CD8-positive, alpha-beta memory T cell (primary cell): ENCODE results near the gene XPR1. TPM values are rescaled to one million over a fixed set of nuclear protein-coding genes. Genes with fewer than 3 reads are reported as not detected.

Experiments used
- CTCF ChIA-PET: fragments of 350-600 bp; sonication (Branson Sonifier 250); formaldehyde crosslinking; loops from one replicate; lab custom pipeline; 2021; ENCODE audit warnings: antibody characterized with exemption; lab: Charles Lee
- POLR2A ChIA-PET: fragments of 350-600 bp; sonication (Branson Sonifier 250); formaldehyde crosslinking; loops from one replicate; lab custom pipeline; 2021; ENCODE audit warnings: antibody characterized with exemption; lab: Charles Lee
- DNase-seq, 5 donors: peaks; one replicate each; pipeline versions ENCODE4 v3.0.0 to v3.0.0-alpha.2; 2020 to 2022; ENCODE audit warnings: mixed read lengths in 1 of 5
- H3K27ac ChIP-seq: one replicate; pipeline ENCODE4 v1.7.0; 2013; ENCODE audit warnings: low read depth, mild to moderate bottlenecking, low read length, moderate library complexity
- H3K27me3 ChIP-seq: 2 replicates; pipeline ENCODE4 v1.7.0; 2013; ENCODE audit warnings: low read length, mild to moderate bottlenecking; ENCODE audit not compliant: insufficient read depth, poor library complexity, severe bottlenecking
- H3K36me3 ChIP-seq: 2 replicates; pipeline ENCODE4 v1.7.0; 2013; ENCODE audit warnings: mild to moderate bottlenecking, low read length, moderate library complexity; ENCODE audit not compliant: insufficient read depth
- H3K4me1 ChIP-seq: 2 replicates; pipeline ENCODE4 v1.7.0; 2013; ENCODE audit warnings: mild to moderate bottlenecking, low read length, moderate library complexity; ENCODE audit not compliant: insufficient read depth
- H3K4me3 ChIP-seq: 2 replicates; pipeline ENCODE4 v1.7.0; 2013; ENCODE audit warnings: mild to moderate bottlenecking, low read length
- H3K9me3 ChIP-seq: 2 replicates; pipeline ENCODE4 v1.7.0; 2013; ENCODE audit warnings: mild to moderate bottlenecking, low read length
- H3K27ac Mint-ChIP-seq, 8 donors: one replicate each; pipeline ENCODE4 v1.8.0; 2020 to 2021; ENCODE audit warnings: mixed read lengths in 8 of 8, mild to moderate bottlenecking in 6 of 8, inconsistent platforms in 3 of 8, moderate library complexity in 3 of 8
- H3K27me3 Mint-ChIP-seq, 2 donors: one replicate each; pipeline ENCODE4 v1.8.0; 2020 to 2021; ENCODE audit warnings: mixed read lengths in 2 of 2, mild to moderate bottlenecking in 1 of 2, moderate library complexity in 1 of 2
- H3K36me3 Mint-ChIP-seq, 3 donors: one replicate each; pipeline ENCODE4 v1.8.0; 2020 to 2021; ENCODE audit warnings: mixed read lengths in 3 of 3, inconsistent platforms in 1 of 3, mild to moderate bottlenecking in 1 of 3
- H3K4me1 Mint-ChIP-seq, 3 donors: one replicate each; pipeline ENCODE4 v1.8.0; 2020 to 2021; ENCODE audit warnings: mixed read lengths in 3 of 3, inconsistent platforms in 1 of 3, mild to moderate bottlenecking in 1 of 3
- H3K4me3 Mint-ChIP-seq, 7 donors: one replicate each; pipeline ENCODE4 v1.8.0; 2020 to 2021; ENCODE audit warnings: mixed read lengths in 7 of 7, mild to moderate bottlenecking in 6 of 7, moderate library complexity in 4 of 7, inconsistent platforms in 2 of 7
- H3K9me3 Mint-ChIP-seq, 5 donors: one replicate each; pipeline ENCODE4 v1.8.0; 2020 to 2022; ENCODE audit warnings: mixed read lengths in 5 of 5, mild to moderate bottlenecking in 3 of 5, moderate library complexity in 2 of 5, inconsistent platforms in 1 of 5
- polyA plus RNA-seq: library from polyadenylated mRNA; unstranded; fragments of 300-500 nt; fragmentation: Illumina TruSeq; gene quantifications from one replicate; pipeline ENCODE4 v1.2.3, GENCODE V29; 2021
- total RNA-seq, 2 experiments: library from RNA; stranded (reverse); gene quantifications; one replicate each; pipeline ENCODE4 v1.2.3, GENCODE V29; 2021

The XPR1 gene
- total and polyA plus RNA-seq, 3 experiments from 2014 or later: 7.6 to 23.2 (median 20.8) TPM

DNA sequence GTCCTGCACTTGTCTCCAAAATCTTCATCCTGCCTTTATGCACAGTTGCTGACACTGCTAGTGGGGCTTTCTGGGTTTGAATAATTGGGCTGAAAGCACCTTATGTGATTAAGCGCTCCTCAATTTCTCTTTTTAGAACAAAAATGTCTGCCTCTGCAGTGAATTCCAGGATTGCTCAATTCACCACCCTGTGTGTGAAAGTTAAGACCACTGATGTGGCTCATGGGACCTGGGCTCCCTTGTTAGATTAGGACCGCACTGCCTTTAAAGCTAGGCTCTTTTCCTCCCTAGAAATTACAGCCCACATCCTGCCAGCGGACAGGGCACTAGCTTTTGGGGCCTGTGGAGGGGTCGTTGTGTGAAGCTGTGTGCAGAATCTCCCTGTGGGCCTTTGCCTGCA, 299.7 kb downstream of the XPR1 start:
- H3K9me3 ChIP-seq: no peaks in the 10 kb centered on the region
- H3K27ac ChIP-seq: no peak overlapping the region
- H3K4me3 Mint-ChIP-seq: no peak overlapping the region
- CTCF ChIA-PET: no interaction called here
- H3K4me1 Mint-ChIP-seq: peaks cover 2 to 4% (median 4%) of the 10 kb centered on the region in 3 donors
- no peaks in the 10 kb centered on the region for H3K27me3 ChIP-seq
- peaks cover 3 to 7% of the 10 kb centered on the region in 2 donors for H3K27me3 Mint-ChIP-seq
- DNase-seq: no peak
- no peaks in the 10 kb centered on the region for H3K4me1 ChIP-seq
- H3K36me3 ChIP-seq: no peaks in the 10 kb centered on the region
- no peak overlapping the region for H3K4me3 ChIP-seq
- POLR2A ChIA-PET: no interaction called here
- H3K9me3 Mint-ChIP-seq: no peaks in the 10 kb centered on the region
- no peak overlapping the region for H3K27ac Mint-ChIP-seq
- H3K36me3 Mint-ChIP-seq: peaks cover 0 to 3% (median 0%) of the 10 kb centered on the region in 3 donors

DNA sequence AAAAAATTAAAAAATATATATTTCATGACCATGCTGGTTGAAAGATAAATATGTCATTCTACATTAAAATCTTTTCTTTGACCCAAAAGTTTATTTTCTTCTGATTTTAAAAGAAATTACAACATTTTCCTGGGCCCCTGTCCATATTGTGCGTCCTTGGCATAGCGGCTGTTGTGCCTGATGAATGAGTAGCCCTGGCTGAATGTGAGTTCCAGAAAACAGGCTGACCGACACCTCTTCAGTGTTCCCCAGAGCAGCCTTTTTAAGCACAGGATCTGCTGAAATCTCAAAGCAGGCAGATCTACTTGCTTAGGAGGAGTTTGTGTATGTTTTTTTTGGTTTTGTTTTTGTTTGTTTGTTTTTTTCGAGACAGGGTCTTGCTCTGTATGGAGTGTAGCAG, 300.6 kb downstream of the XPR1 start:
- no peak overlapping the region for H3K4me3 Mint-ChIP-seq
- CTCF ChIA-PET: interaction anchor here (0.7 kb wide), 1 partner anchor 40 kb away, joined by 3 read pairs; no protein-coding TSS in a partner anchor
- H3K36me3 Mint-ChIP-seq: peaks cover 0 to 3% (median 0%) of the 10 kb centered on the region in 3 donors
- H3K4me1 Mint-ChIP-seq: peaks cover 0 to 4% (median 4%) of the 10 kb centered on the region in 3 donors
- Histone ChIP-seq H3K4me1 (no peaks in the 10 kb centered on the region), H3K9me3 (no peaks in the 10 kb centered on the region), H3K36me3 (no peaks in the 10 kb centered on the region), H3K27me3 (no peaks in the 10 kb centered on the region), H3K27ac (no peak overlapping the region), H3K4me3 (no peak overlapping the region)
- H3K27me3 Mint-ChIP-seq: peaks cover 3 to 5% of the 10 kb centered on the region in 2 donors
- POLR2A ChIA-PET: no interaction called here
- no peak overlapping the region for H3K27ac Mint-ChIP-seq
- no peaks in the 10 kb centered on the region for H3K9me3 Mint-ChIP-seq
- DNase-seq: no peak

- Histone ChIP-seq H3K36me3 (no peaks in the 10 kb centered on the region), H3K27me3 (no peaks in the 10 kb centered on the region), H3K9me3 (no peaks in the 10 kb centered on the region), H3K4me3 (no peak overlapping the region), H3K4me1 (no peaks in the 10 kb centered on the region), H3K27ac (no peak overlapping the region)
- peaks cover 0 to 3% (median 0%) of the 10 kb centered on the region in 3 donors for H3K36me3 Mint-ChIP-seq
- no peak for DNase-seq
- H3K27ac Mint-ChIP-seq: no peak overlapping the region
- H3K27me3 Mint-ChIP-seq: peaks cover 3 to 5% of the 10 kb centered on the region in 2 donors
- no peaks in the 10 kb centered on the region for H3K9me3 Mint-ChIP-seq
- POLR2A ChIA-PET: no interaction called here
- H3K4me3 Mint-ChIP-seq: no peak overlapping the region
- H3K4me1 Mint-ChIP-seq: peaks cover 0 to 4% (median 4%) of the 10 kb centered on the region in 3 donors
- CTCF ChIA-PET: interaction anchor here (0.7 kb wide), 1 partner anchor 39 kb away, joined by 3 read pairs; no protein-coding TSS in a partner anchor
Observed at GRCh38 chr1:180933141-180933540, 301.3 kb downstream of the XPR1 start.

- H3K4me3 ChIP-seq: no peak overlapping the region
- ChIA-PET POLR2A (no interaction called here), CTCF (no interaction called here)
- Mint-ChIP-seq H3K9me3 (no peaks in the 10 kb centered on the region), H3K27me3 (peaks cover 3 to 5% of the 10 kb centered on the region in 2 donors), H3K4me1 (peaks cover 0 to 4% (median 4%) of the 10 kb centered on the region in 3 donors), H3K27ac (no peak overlapping the region), H3K36me3 (peaks cover 0 to 3% (median 0%) of the 10 kb centered on the region in 3 donors), H3K4me3 (no peak overlapping the region)
- no peaks in the 10 kb centered on the region for H3K36me3 ChIP-seq
- no peaks in the 10 kb centered on the region for H3K4me1 ChIP-seq
- DNase-seq: no peak
- no peak overlapping the region for H3K27ac ChIP-seq
- H3K27me3 ChIP-seq: no peaks in the 10 kb centered on the region
- no peaks in the 10 kb centered on the region for H3K9me3 ChIP-seq
Observed at GRCh38 chr1:180934563-180934962, 302.7 kb downstream of the XPR1 start.

DNA sequence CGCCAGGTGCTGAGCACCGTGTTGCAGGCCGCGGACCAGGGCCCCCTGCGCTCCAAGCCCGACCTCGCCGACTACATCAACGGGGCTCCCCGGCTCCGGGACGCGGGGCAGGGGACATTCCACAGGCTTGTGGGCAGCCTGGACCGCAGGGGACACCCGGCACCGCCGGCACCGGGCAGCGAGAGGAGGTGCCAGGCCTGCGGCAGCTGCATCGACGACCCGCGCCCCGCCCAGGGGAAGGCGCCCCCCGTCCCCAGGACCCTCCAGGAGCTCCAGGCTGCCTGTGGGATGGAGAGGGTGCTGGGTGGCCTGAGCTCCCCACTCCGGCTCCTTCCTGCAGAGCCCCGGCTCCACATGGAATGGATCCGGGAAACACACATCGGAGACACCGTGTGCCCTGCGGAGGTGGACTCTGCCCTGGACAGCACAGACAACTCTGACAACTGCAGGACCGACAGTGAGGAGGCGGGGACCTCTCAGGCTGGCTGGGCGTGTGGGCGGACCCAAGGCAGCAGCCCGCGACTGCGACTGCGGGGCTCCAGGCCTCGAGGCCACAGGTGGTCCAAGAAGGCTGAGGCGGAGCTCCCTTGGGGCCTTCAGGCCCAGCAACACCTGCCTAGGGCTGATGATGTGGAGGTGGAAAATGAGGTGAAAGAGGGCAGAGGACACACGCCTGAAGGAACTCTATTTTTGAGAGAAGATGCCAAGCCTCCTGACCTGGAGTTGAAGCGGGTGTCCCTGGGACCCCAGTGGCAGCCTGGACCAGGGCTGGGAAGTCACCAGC, 303.7 kb downstream of the XPR1 start:
- Mint-ChIP-seq H3K9me3 (no peaks in the 10 kb centered on the region), H3K27ac (no peak overlapping the region), H3K27me3 (peaks cover 3 to 5% of the 10 kb centered on the region in 2 donors), H3K4me1 (peaks cover 0 to 4% (median 4%) of the 10 kb centered on the region in 3 donors), H3K36me3 (peaks cover 0 to 3% (median 0%) of the 10 kb centered on the region in 3 donors), H3K4me3 (no peak overlapping the region)
- CTCF ChIA-PET: no interaction called here
- no peak overlapping the region for H3K4me3 ChIP-seq
- H3K9me3 ChIP-seq: no peaks in the 10 kb centered on the region
- no peaks in the 10 kb centered on the region for H3K4me1 ChIP-seq
- POLR2A ChIA-PET: no interaction called here
- no peaks in the 10 kb centered on the region for H3K27me3 ChIP-seq
- no peaks in the 10 kb centered on the region for H3K36me3 ChIP-seq
- no peak for DNase-seq
- no peak overlapping the region for H3K27ac ChIP-seq

- Histone ChIP-seq H3K9me3 (no peaks in the 10 kb centered on the region), H3K36me3 (no peaks in the 10 kb centered on the region), H3K4me1 (no peaks in the 10 kb centered on the region), H3K4me3 (no peak overlapping the region), H3K27me3 (no peaks in the 10 kb centered on the region), H3K27ac (no peak overlapping the region)
- peaks cover 0 to 3% (median 0%) of the 10 kb centered on the region in 3 donors for H3K36me3 Mint-ChIP-seq
- DNase-seq: no peak
- peaks cover 2 to 3% of the 10 kb centered on the region in 2 donors for H3K27me3 Mint-ChIP-seq
- peaks cover 0 to 4% (median 4%) of the 10 kb centered on the region in 3 donors for H3K4me1 Mint-ChIP-seq
- H3K27ac Mint-ChIP-seq: no peak overlapping the region
- POLR2A ChIA-PET: no interaction called here
- H3K9me3 Mint-ChIP-seq: no peaks in the 10 kb centered on the region
- H3K4me3 Mint-ChIP-seq: no peak overlapping the region
- CTCF ChIA-PET: no interaction called here
Observed at GRCh38 chr1:180936110-180937011, 304.5 kb downstream of the XPR1 start.

DNA sequence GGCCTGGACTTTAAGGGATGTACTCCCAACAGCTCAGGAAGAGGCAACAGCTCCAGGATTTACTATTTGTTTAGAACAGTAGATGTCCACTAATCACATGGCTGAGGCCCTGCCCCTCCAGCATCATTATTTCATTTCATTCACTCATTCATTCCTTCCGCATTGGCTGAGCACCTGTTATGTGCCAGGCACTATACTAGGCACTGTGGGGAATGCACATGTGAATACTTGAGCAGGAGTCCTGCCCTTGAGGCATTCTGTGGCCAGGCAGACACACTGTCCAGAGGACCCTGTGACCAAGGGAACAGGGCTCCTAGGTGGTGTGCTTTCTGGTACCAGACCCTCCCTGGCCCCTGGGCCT, 305.2 kb downstream of the XPR1 start:
- H3K9me3 ChIP-seq: no peaks in the 10 kb centered on the region
- H3K4me3 ChIP-seq: no peak overlapping the region
- no peak overlapping the region for H3K27ac Mint-ChIP-seq
- H3K27me3 ChIP-seq: no peaks in the 10 kb centered on the region
- H3K4me1 Mint-ChIP-seq: peaks cover 0 to 4% (median 4%) of the 10 kb centered on the region in 3 donors
- CTCF ChIA-PET: no interaction called here
- H3K27ac ChIP-seq: no peak overlapping the region
- POLR2A ChIA-PET: no interaction called here
- H3K36me3 Mint-ChIP-seq: peaks cover 0 to 3% (median 0%) of the 10 kb centered on the region in 3 donors
- no peak overlapping the region for H3K4me3 Mint-ChIP-seq
- H3K36me3 ChIP-seq: no peaks in the 10 kb centered on the region
- H3K27me3 Mint-ChIP-seq: peaks cover 3 to 4% of the 10 kb centered on the region in 2 donors
- no peak for DNase-seq
- H3K9me3 Mint-ChIP-seq: no peaks in the 10 kb centered on the region
- no peaks in the 10 kb centered on the region for H3K4me1 ChIP-seq
